Measurements from ENCODE around the gene MORC3. TPM values are rescaled to one million over a fixed set of nuclear protein-coding genes. Genes with fewer than 3 reads are reported as not detected.

Gene MORC3
- total RNA-seq, 1 experiment from 2014 or later: 15.9 TPM

DNA sequence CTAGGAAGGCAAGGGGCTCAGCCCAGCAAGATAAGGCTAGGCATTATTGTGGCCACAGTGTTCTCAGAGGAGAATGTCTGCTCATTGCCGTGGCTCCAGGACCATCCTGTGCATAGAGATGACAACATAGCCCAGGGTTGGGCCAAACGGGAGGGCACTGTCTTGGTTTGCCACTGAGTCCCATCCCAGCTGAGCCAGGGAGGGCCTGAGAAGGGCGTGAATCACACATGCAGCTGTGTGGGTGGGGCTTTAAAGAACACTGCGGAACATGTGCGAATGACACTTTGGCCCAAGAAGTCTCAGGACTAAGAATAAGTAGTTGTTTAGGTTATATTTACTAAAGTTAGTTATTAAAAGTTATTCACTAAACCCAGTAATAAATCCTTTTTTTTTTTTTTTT, 83.7 kb downstream of the MORC3 start:
- CTCF ChIA-PET: no interaction called here
- H3K4me3 ChIP-seq: no peak overlapping the region
- H3K9me2 ChIP-seq (ENCODE audit: insufficient read depth): no peaks in the 10 kb centered on the region
- TF ChIP-seq, protein P1, sequence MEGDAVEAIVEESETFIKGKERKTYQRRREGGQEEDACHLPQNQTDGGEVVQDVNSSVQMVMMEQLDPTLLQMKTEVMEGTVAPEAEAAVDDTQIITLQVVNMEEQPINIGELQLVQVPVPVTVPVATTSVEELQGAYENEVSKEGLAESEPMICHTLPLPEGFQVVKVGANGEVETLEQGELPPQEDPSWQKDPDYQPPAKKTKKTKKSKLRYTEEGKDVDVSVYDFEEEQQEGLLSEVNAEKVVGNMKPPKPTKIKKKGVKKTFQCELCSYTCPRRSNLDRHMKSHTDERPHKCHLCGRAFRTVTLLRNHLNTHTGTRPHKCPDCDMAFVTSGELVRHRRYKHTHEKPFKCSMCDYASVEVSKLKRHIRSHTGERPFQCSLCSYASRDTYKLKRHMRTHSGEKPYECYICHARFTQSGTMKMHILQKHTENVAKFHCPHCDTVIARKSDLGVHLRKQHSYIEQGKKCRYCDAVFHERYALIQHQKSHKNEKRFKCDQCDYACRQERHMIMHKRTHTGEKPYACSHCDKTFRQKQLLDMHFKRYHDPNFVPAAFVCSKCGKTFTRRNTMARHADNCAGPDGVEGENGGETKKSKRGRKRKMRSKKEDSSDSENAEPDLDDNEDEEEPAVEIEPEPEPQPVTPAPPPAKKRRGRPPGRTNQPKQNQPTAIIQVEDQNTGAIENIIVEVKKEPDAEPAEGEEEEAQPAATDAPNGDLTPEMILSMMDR (conservative IDR thresholded peaks at IDR 0.05): no peak
- no peak for TF ChIP-seq EZH2 (IDR thresholded peaks at IDR 0.05; ENCODE audit: low read depth)
- POLR2A ChIA-PET (ENCODE audit: unreplicated experiment): no interaction called here
- no peaks in the 10 kb centered on the region for H3K27me3 ChIP-seq (ENCODE audit: insufficient read depth, low read depth)
- no peaks in the 10 kb centered on the region for H3K36me3 ChIP-seq (ENCODE audit: low read depth)
- no peak overlapping the region for H2AFZ ChIP-seq
- no peaks in the 10 kb centered on the region for H3K79me2 ChIP-seq (ENCODE audit: low read depth)
- no peak overlapping the region for H3K4me2 ChIP-seq
- H3K9me3 ChIP-seq (ENCODE audit: insufficient read depth, low read depth): no peaks in the 10 kb centered on the region
- 0 out of 2 replicates have a peak, but pooled peaks cover 8% of the 10 kb centered on the region for H3K4me1 ChIP-seq (replicated peaks; ENCODE audit: insufficient read depth)
- intact Hi-C loops (cut with micrococcal nuclease; ENCODE audit: unreplicated experiment): no loop called here
- no TSS peak for BruUV-seq (replicated peaks)
- no peak overlapping the region for H3K27ac ChIP-seq
- H3F3A ChIP-seq (ENCODE audit: insufficient read depth, low read depth): no peaks in the 10 kb centered on the region
- no peak for DNase-seq
- no peaks in the 10 kb centered on the region for H4K20me1 ChIP-seq (ENCODE audit: insufficient read depth)

- TF ChIP-seq, protein P1 (conservative IDR thresholded peaks at IDR 0.05): no peak
- no peak for TF ChIP-seq EZH2 (IDR thresholded peaks at IDR 0.05; ENCODE audit: low read depth)
- ChIA-PET POLR2A (ENCODE audit: unreplicated experiment) (no interaction called here), CTCF (no interaction called here)
- BruUV-seq (replicated peaks): no TSS peak
- Histone ChIP-seq H3K9me3 (ENCODE audit: insufficient read depth, low read depth) (no peaks in the 10 kb centered on the region), H3K27me3 (ENCODE audit: insufficient read depth, low read depth) (no peaks in the 10 kb centered on the region), H3K27ac (no peak overlapping the region), H3K4me1 (replicated peaks; ENCODE audit: insufficient read depth) (0 out of 2 replicates have a peak, but pooled peaks cover 9% of the 10 kb centered on the region), H3K36me3 (ENCODE audit: low read depth) (no peaks in the 10 kb centered on the region), H3K9me2 (ENCODE audit: insufficient read depth) (no peaks in the 10 kb centered on the region), H3K4me3 (no peak overlapping the region), H4K20me1 (ENCODE audit: insufficient read depth) (no peaks in the 10 kb centered on the region), H3F3A (ENCODE audit: insufficient read depth, low read depth) (no peaks in the 10 kb centered on the region), H3K4me2 (no peak overlapping the region), H2AFZ (no peak overlapping the region), H3K79me2 (ENCODE audit: low read depth) (no peaks in the 10 kb centered on the region)
- DNase-seq: no peak
- intact Hi-C loops (cut with micrococcal nuclease; ENCODE audit: unreplicated experiment): no loop called here
Observed at GRCh38 chr21:36408568-36408967, 88.6 kb downstream of the MORC3 start.

DNA sequence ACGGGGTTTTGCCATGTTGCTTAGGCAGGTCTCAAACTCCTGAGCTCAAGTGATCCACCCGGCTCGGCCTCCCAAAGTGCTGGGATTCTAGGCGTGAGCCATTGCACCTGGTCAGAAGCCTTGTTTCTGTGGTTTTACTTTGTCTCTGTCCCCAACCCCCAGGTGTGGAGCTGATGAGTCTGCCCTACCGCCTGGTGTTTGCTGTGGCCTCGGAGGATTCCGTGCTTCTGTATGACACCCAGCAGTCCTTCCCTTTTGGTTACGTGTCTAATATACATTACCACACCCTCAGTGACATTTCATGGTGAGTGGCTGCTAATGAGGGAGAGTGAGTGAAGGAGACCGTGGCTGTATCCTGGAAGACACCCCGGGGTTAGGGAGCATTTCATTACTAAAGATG, 91.3 kb downstream of the MORC3 start:
- H3F3A ChIP-seq (ENCODE audit: insufficient read depth, low read depth): no peaks in the 10 kb centered on the region
- no peak overlapping the region for H3K27ac ChIP-seq
- no TSS peak for BruUV-seq (replicated peaks)
- H3K4me2 ChIP-seq: no peak overlapping the region
- H3K4me3 ChIP-seq: no peak overlapping the region
- ChIA-PET CTCF (no interaction called here), POLR2A (ENCODE audit: unreplicated experiment) (no interaction called here)
- DNase-seq: no peak
- no peaks in the 10 kb centered on the region for H3K79me2 ChIP-seq (ENCODE audit: low read depth)
- intact Hi-C loops (cut with micrococcal nuclease; ENCODE audit: unreplicated experiment): no loop called here
- no peak overlapping the region for H2AFZ ChIP-seq
- TF ChIP-seq, protein P1 (conservative IDR thresholded peaks at IDR 0.05): no peak
- TF ChIP-seq EZH2 (IDR thresholded peaks at IDR 0.05; ENCODE audit: low read depth): no peak
- H3K9me2 ChIP-seq (ENCODE audit: insufficient read depth): no peaks in the 10 kb centered on the region
- H3K27me3 ChIP-seq (ENCODE audit: insufficient read depth, low read depth): no peaks in the 10 kb centered on the region
- no peaks in the 10 kb centered on the region for H3K9me3 ChIP-seq (ENCODE audit: insufficient read depth, low read depth)
- H3K36me3 ChIP-seq (ENCODE audit: low read depth): no peaks in the 10 kb centered on the region
- H3K4me1 ChIP-seq (replicated peaks; ENCODE audit: insufficient read depth): 0 out of 2 replicates have a peak, but pooled peaks cover 9% of the 10 kb centered on the region
- no peaks in the 10 kb centered on the region for H4K20me1 ChIP-seq (ENCODE audit: insufficient read depth)
